SK-N-SH (cell line): ENCODE data around the gene RUVBL2.

Experiments used
- EP300 ChIP-seq, 2 experiments: IDR thresholded peaks; 2 replicates each; pipeline versions ENCODE4 v1.4.0 to v1.6.1; 2012; ENCODE audit warnings: borderline replicate concordance in 1 of 2, low read depth in 1 of 2, low read length in 1 of 2
- FOXM1 ChIP-seq: IDR thresholded peaks from 2 replicates; pipeline ENCODE4 v1.4.0; 2012; ENCODE audit warnings: low read depth, mild to moderate bottlenecking
- GABPA ChIP-seq: IDR thresholded peaks from 2 replicates; pipeline ENCODE4 v1.4.0; 2012; ENCODE audit warnings: low read depth, mild to moderate bottlenecking
- NFIC ChIP-seq: IDR thresholded peaks from 2 replicates; pipeline ENCODE4 v1.4.0; 2012; ENCODE audit warnings: borderline replicate concordance
- RCOR1 ChIP-seq: fragments of 150-350 bp; IDR thresholded peaks from 2 replicates; pipeline ENCODE4 v1.6.1; 2017; ENCODE audit warnings: antibody characterized with exemption, low read length
- SIN3A ChIP-seq: IDR thresholded peaks from 2 replicates; pipeline ENCODE4 v1.6.1; 2012; ENCODE audit warnings: low read depth, mild to moderate bottlenecking, low read length, moderate library complexity, borderline replicate concordance
- TF ChIP-seq, protein P1 (sequence below): fragments of 200-600 bp; sonication (generic); IDR thresholded peaks from 2 replicates; pipeline ENCODE4 v1.6.1; 2017; ENCODE audit warnings: antibody characterized with exemption, mild to moderate bottlenecking, moderate library complexity

DNA sequence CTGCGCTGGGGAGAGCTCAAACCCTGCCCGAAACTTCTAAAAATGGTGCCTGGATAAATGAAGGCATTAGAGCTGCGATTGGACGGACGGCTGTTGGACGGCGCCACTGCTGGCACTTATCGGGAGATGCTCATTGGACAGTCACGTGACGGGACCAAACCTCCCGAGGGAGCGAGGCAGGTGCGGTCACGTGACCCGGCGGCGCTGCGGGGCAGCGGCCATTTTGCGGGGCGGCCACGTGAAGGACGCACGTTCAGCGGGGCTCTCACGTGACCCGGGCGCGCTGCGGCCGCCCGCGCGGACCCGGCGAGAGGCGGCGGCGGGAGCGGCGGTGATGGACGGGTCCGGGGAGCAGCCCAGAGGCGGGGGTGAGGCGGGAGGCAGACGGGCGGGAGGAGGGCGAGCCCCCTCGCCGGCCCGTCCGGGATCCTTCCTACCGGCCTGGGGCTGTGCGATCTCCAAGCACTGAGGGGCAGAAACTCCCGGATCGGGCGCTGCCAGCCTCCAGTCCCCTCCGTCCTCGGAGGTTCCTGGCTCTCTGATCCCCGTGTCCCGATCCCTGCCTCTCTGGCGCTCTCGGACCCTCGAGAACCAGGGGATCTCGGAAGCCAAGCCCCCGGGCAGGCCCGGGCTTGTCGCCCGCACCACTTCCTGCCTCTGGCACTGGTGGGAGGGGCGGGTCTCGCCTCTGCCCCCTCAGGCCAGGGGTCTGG, 38.9 kb upstream of the RUVBL2 start, which contains the start of gene BAX:
- TF ChIP-seq SIN3A (peak; percentile 71; the same call in 1 of the 2 replicates), EP300 (IDR thresholded peaks at IDR 0.05; ENCODE audit: borderline replicate concordance in 1 of 2, low read depth in 1 of 2, low read length in 1 of 2) (peak; percentile 13 to 20; a peak in 1 of 4 replicates), GABPA (no peak), NFIC (no peak), FOXM1 (no peak), RCOR1 (peak; percentile 85)
- TF ChIP-seq, protein P1, sequence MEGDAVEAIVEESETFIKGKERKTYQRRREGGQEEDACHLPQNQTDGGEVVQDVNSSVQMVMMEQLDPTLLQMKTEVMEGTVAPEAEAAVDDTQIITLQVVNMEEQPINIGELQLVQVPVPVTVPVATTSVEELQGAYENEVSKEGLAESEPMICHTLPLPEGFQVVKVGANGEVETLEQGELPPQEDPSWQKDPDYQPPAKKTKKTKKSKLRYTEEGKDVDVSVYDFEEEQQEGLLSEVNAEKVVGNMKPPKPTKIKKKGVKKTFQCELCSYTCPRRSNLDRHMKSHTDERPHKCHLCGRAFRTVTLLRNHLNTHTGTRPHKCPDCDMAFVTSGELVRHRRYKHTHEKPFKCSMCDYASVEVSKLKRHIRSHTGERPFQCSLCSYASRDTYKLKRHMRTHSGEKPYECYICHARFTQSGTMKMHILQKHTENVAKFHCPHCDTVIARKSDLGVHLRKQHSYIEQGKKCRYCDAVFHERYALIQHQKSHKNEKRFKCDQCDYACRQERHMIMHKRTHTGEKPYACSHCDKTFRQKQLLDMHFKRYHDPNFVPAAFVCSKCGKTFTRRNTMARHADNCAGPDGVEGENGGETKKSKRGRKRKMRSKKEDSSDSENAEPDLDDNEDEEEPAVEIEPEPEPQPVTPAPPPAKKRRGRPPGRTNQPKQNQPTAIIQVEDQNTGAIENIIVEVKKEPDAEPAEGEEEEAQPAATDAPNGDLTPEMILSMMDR, result no peak
